Suprapubic skin (tissue), 4 donors: Measurements from ENCODE around the gene ACTR3C. TPM values are rescaled to one million over a fixed set of nuclear protein-coding genes. Genes with fewer than 3 reads are reported as not detected.
"Not testable (repeated sequence)": the region's sequence is repeated elsewhere in the genome, so short reads cannot be mapped to it uniquely, and the experiment has no call there.

Experiments
- DNase-seq, 2 donors: peaks; one replicate each; pipeline ENCODE4 v3.0.0-alpha.2; 2019; ENCODE audit warnings: low spot score in 2 of 2
- H3K27ac ChIP-seq: fragments of 200-600 bp; sonication (generic); one replicate; pipeline ENCODE4 v1.5.1; 2019
- H3K27me3 ChIP-seq: fragments of 200-600 bp; sonication (generic); one replicate; pipeline ENCODE4 v1.5.1; 2019
- H3K36me3 ChIP-seq: fragments of 200-600 bp; sonication (generic); one replicate; pipeline ENCODE4 v1.5.1; 2019
- H3K4me1 ChIP-seq: fragments of 200-600 bp; sonication (generic); one replicate; pipeline ENCODE4 v1.5.1; 2019
- H3K4me3 ChIP-seq: fragments of 200-600 bp; sonication (generic); one replicate; pipeline ENCODE4 v1.5.1; 2019; ENCODE audit warnings: mild to moderate bottlenecking
- H3K9me3 ChIP-seq: fragments of 200-600 bp; sonication (generic); one replicate; pipeline ENCODE4 v1.5.1; 2019
- CTCF ChIP-seq, 2 donors: fragments of 200-600 bp in 1 of 2; fragments of 450-650 bp in 1 of 2; sonication (generic) in 1 of 2; IDR thresholded peaks; one replicate each; pipeline ENCODE4 v1.5.1; 2016 to 2019; ENCODE audit warnings: antibody characterized with exemption in 2 of 2, mild to moderate bottlenecking in 1 of 2, moderate library complexity in 1 of 2
- EP300 ChIP-seq: sonication (generic); formaldehyde crosslinking; IDR thresholded peaks from one replicate; pipeline ENCODE4 v1.6.1; 2017; ENCODE audit warnings: antibody characterized with exemption
- POLR2A ChIP-seq, 2 donors: fragments of 450-650 bp; IDR thresholded peaks; one replicate each; pipeline ENCODE4 v1.6.1; 2017; ENCODE audit warnings: antibody characterized with exemption in 2 of 2, mild to moderate bottlenecking in 2 of 2, moderate library complexity in 2 of 2
- POLR2AphosphoS5 ChIP-seq, 3 donors: sonication (generic); formaldehyde crosslinking; IDR thresholded peaks; one replicate each; pipeline ENCODE4 v1.6.1; 2017; ENCODE audit warnings: antibody characterized with exemption in 3 of 3
- WGBS: methylation state at CpG from one replicate; pipeline ENCODE4 v1.1.5; 2018; 5-methylcytosine and 5-hydroxymethylcytosine counted together
- total RNA-seq, 4 donors: library from RNA; depleted of rRNA; stranded (reverse); fragments of >200 nt; gene quantifications; one replicate each; pipeline ENCODE4 v1.1.0, GENCODE V29; 2016

ACTR3C gene
- total RNA-seq, 4 donors from 2014 or later = 10.4 to 16.5 (median 13.1) TPM

GRCh38 chr7:150317748-150318444, 5.4 kb downstream of the ACTR3C start:
- Histone ChIP-seq H3K4me1 (peaks cover 11% of the 10 kb centered on the region), H3K4me3 (no peak overlapping the region), H3K27ac (no peak overlapping the region), H3K9me3 (no peaks in the 10 kb centered on the region), H3K27me3 (no peaks in the 10 kb centered on the region), H3K36me3 (no peaks in the 10 kb centered on the region)
- DNase-seq = no peak
- TF ChIP-seq EP300 (no peak), CTCF (IDR thresholded peaks at IDR 0.05) (no peak), POLR2A (IDR thresholded peaks at IDR 0.05) (no peak), POLR2AphosphoS5 (IDR thresholded peaks at IDR 0.05) (no peak)
- WGBS = 57% methylated on average over 7 of the region's 7 CpGs

GRCh38 chr7:150316987-150317386, 6.4 kb downstream of the ACTR3C start:
- H3K27ac ChIP-seq, H3K36me3 ChIP-seq, H3K9me3 ChIP-seq, H3K4me1 ChIP-seq, H3K27me3 ChIP-seq, H3K4me3 ChIP-seq, DNase-seq: not testable (repeated sequence)
- WGBS = 92% methylated on average over 6 of the region's 6 CpGs

GRCh38 chr7:150314639-150315239, 8.6 kb downstream of the ACTR3C start:
- WGBS = 95% methylated on average over 5 of the region's 5 CpGs
- no peaks in the 10 kb centered on the region for H3K27me3 ChIP-seq
- no peaks in the 10 kb centered on the region for H3K4me1 ChIP-seq
- TF ChIP-seq POLR2A (IDR thresholded peaks at IDR 0.05) = no peak
- no peak for TF ChIP-seq EP300
- TF ChIP-seq CTCF (IDR thresholded peaks at IDR 0.05) = no peak
- no peak for TF ChIP-seq POLR2AphosphoS5 (IDR thresholded peaks at IDR 0.05)
- no peak for DNase-seq
- no peaks in the 10 kb centered on the region for H3K36me3 ChIP-seq
- no peak overlapping the region for H3K27ac ChIP-seq
- no peaks in the 10 kb centered on the region for H3K9me3 ChIP-seq
- H3K4me3 ChIP-seq = no peak overlapping the region

GRCh38 chr7:150313870-150314269, 9.5 kb downstream of the ACTR3C start:
- H3K4me3 ChIP-seq = no peak overlapping the region
- 94% methylated on average over 6 of the region's 6 CpGs for WGBS
- no peak for TF ChIP-seq CTCF (IDR thresholded peaks at IDR 0.05)
- no peak for TF ChIP-seq POLR2A (IDR thresholded peaks at IDR 0.05)
- TF ChIP-seq EP300 = no peak
- no peak for TF ChIP-seq POLR2AphosphoS5 (IDR thresholded peaks at IDR 0.05)
- H3K9me3 ChIP-seq = no peaks in the 10 kb centered on the region
- H3K27me3 ChIP-seq = no peaks in the 10 kb centered on the region
- no peak for DNase-seq
- no peak overlapping the region for H3K27ac ChIP-seq
- no peaks in the 10 kb centered on the region for H3K36me3 ChIP-seq
- H3K4me1 ChIP-seq = no peaks in the 10 kb centered on the region

- DNase-seq = no peak
- TF ChIP-seq CTCF (IDR thresholded peaks at IDR 0.05) = no peak
- TF ChIP-seq POLR2AphosphoS5 (IDR thresholded peaks at IDR 0.05) = no peak
- TF ChIP-seq POLR2A (IDR thresholded peaks at IDR 0.05) = no peak
- TF ChIP-seq EP300 = no peak
- Histone ChIP-seq H3K36me3 (no peaks in the 10 kb centered on the region), H3K4me3 (no peak overlapping the region), H3K27ac (no peak overlapping the region), H3K27me3 (no peaks in the 10 kb centered on the region), H3K9me3 (no peaks in the 10 kb centered on the region), H3K4me1 (no peaks in the 10 kb centered on the region)
- WGBS = 82% methylated on average over 3 of the region's 3 CpGs
These were observed 10.0 kb downstream of the ACTR3C start for GRCh38 chr7:150313367-150313809.

- not testable (repeated sequence) for H3K4me3 ChIP-seq, H3K4me1 ChIP-seq, DNase-seq, H3K9me3 ChIP-seq, H3K36me3 ChIP-seq, H3K27ac ChIP-seq, H3K27me3 ChIP-seq
- 90% methylated on average over 7 of the region's 7 CpGs for WGBS
These were observed 10.5 kb downstream of the ACTR3C start for GRCh38 chr7:150312649-150313366.
